Right lobe of liver (tissue), 4 donors: ENCODE results near the gene XPO1.

Source experiments
- CTCF ChIP-seq, 4 donors: fragments of 200-600 bp in 3 of 4; fragments of 450-650 bp in 1 of 4; IDR thresholded peaks; one replicate each; pipeline versions ENCODE4 v1.5.1 to v1.8.0; 2016 to 2022; ENCODE audit warnings: antibody characterized with exemption in 4 of 4, mild to moderate bottlenecking in 2 of 4
- POLR2A ChIP-seq: fragments of 450-650 bp; IDR thresholded peaks from one replicate; pipeline ENCODE4 v1.6.1; 2017; ENCODE audit warnings: antibody characterized with exemption, mild to moderate bottlenecking
- donor health status: DM: no; HTN: no; CAD: no.
- donor health status: DM: no; HTN: no; CAD: no.
- donor health status: DM: no; HTN: yes; CAD: no.

- no peak for TF ChIP-seq CTCF (IDR thresholded peaks at IDR 0.05)
- no peak for TF ChIP-seq POLR2A
Measured at GRCh38 chr2:61554604-61555003, 16.4 kb upstream of the XPO1 start.
